D721Med (cell line): ENCODE measurements around the gene ADCK1.
"Not testable (repeated sequence)": the region's sequence is repeated elsewhere in the genome, so short reads cannot be mapped to it uniquely, and the experiment has no call there.

Experiments used
- DNase-seq: peaks from one replicate; pipeline ENCODE4 v3.0.0; 2011; ENCODE audit warnings: low spot score; ENCODE audit not compliant: insufficient read length
- FAIRE-seq: peaks from 2 replicates; lab custom pipeline; 2011; peaks lifted over from hg19 to GRCh38; lab: Jason Lieb, UNC
- CTCF ChIP-seq: IDR thresholded peaks from 2 replicates; pipeline ENCODE4 v1.5.1; 2012; ENCODE audit warnings: mild to moderate bottlenecking, control low read depth; ENCODE audit not compliant: insufficient read depth; ENCODE audit errors: missing control alignments

ADCK1 gene

GRCh38 chr14:77800814-77801213, 905 bp downstream of the ADCK1 start:
- no peak for FAIRE-seq
- no peak for TF ChIP-seq CTCF
- no peak for DNase-seq

GRCh38 chr14:77804592-77804991, 4.7 kb downstream of the ADCK1 start:
- FAIRE-seq (no peak), DNase-seq (no peak)
- peak; percentile 36 for TF ChIP-seq CTCF

- FAIRE-seq (no peak), DNase-seq (no peak)
Measured at GRCh38 chr14:77805706-77806105, 5.8 kb downstream of the ADCK1 start.

GRCh38 chr14:77808250-77808649, 8.3 kb downstream of the ADCK1 start:
- TF ChIP-seq CTCF: no peak
- no peak for DNase-seq
- no peak for FAIRE-seq

More at GRCh38 chr14:77805706-77806105, 5.8 kb downstream of the ADCK1 start:
- TF ChIP-seq CTCF: no peak

GRCh38 chr14:77809011-77809410, 9.1 kb downstream of the ADCK1 start:
- FAIRE-seq: no peak
- TF ChIP-seq CTCF: no peak
- DNase-seq: no peak

GRCh38 chr14:77812028-77812427, 12.1 kb downstream of the ADCK1 start:
- DNase-seq (no peak), FAIRE-seq (no peak)
- TF ChIP-seq CTCF: no peak

- not testable (repeated sequence) for FAIRE-seq, DNase-seq
Measured at GRCh38 chr14:77812682-77813081, 12.8 kb downstream of the ADCK1 start.

- no peak for DNase-seq
- no peak for TF ChIP-seq CTCF
- no peak for FAIRE-seq
Measured at GRCh38 chr14:77822307-77822706, 22.4 kb downstream of the ADCK1 start.
